Hematopoietic multipotent progenitor cell treated with erythropoietin and hydrocortisone succinate and interleukin-3 and kit ligand, for 15 days (in vitro differentiated cells): Measurements from ENCODE around the gene HDAC3.

Experiments used
- DNase-seq: peaks from one replicate; pipeline ENCODE4 v3.0.0-alpha.2; 2015; ENCODE audit warnings: low spot score

HDAC3 gene

DNA sequence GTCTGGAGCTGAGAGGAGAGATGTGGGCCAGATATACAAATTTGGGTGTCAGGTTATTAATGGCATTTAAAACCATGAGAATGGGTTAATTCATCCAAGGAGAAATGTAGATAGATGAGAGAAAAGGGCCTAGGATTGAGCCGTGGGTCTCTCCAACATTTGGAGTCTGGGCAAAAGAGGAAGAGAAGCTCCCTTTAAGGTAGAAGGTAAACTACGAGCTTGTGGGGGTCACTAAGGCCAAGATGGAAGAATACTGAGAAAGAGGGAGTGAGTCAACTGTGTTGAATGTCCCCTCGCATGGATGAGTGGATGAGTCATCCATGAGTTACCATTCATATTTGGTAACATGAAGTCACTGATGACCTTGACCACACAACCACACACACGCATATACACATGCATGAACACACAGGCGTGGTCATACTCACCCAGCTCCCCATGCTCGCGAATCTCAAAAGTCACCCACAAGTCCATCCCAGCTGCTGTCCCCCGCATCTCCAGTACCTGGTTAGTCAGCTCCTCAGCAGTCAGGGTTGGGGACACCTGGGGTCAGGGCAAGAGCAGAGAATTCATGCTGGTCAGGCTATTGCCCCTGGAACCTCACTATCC is 21.4 kb upstream of the HDAC3 start:
- no peak for DNase-seq

DNA sequence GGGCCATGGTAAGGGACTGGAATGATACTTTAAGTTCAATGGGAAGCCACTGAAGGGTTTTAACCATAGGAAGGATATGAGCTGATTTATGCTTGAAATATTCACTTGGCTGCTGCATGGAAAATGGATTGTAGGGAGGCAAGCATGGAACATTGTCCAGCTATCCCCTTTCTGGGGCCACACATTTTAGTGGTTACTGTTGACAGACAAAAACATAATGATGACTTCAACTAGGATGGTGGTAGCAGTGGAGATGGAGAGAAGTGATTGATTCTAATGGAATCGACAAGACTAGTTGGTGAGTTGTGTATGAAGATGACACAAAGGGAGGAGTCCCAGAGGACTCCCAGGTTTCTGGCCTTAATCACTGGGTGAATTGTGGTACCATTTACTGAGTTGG is 20.8 kb upstream of the HDAC3 start:
- DNase-seq = no peak

DNA sequence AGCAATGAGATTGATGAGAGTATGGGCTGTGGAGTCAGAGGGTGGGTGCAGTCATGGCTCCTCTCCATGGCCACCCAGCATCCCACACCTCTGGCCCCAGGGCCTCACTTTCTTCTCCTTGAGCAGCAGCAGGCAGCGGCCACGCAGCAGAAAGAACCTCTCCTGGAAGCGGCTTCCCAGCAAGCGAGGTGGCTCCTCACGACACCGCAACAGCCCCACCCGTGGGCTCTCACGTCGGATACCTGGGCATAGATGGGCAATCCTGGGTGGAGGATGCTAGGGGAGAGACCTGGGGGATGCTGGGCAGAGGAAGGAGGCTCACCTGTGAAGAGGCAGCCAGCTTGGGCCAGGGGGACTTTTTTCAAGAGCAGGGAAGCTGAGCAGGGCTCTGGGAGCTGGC is 19.7 kb upstream of the HDAC3 start:
- DNase-seq = no peak

DNA sequence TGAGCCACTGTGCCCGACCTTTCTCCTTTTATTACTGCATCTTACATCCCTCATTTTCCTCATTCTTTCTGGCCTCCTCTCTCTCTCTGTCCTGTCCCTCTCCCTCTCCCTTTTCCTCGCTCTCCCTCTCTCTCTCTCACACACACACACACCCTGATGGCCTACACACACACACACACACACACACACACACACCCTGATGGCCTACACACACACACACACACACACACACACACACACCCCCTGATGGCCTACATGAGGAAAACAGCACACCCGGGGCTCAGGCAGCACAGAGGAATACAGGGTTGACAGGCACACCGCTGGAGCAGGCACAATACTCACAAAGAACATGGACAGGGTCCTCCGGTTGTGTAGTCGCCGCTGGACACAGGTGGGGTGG is 18.4 kb upstream of the HDAC3 start:
- no peak for DNase-seq

DNA sequence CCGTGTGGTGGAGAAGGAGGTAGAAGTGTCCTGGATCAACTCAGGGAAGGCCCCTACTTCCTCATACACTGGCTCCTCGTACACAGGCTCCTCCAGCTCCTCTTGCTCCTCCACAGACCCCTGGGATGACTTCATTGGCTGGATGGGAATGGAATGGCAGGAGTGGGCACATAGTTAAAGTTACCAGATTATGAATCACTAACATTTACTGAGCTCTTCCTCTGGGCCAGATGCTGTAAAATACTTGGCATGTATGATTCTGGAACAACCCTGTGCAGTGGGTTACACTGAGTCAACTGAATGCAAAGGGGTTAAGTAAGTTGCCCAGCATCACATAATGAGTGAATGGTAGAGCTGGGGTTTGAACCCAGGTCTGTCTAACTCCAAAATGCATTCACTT is 17.6 kb upstream of the HDAC3 start:
- DNase-seq = no peak

DNA sequence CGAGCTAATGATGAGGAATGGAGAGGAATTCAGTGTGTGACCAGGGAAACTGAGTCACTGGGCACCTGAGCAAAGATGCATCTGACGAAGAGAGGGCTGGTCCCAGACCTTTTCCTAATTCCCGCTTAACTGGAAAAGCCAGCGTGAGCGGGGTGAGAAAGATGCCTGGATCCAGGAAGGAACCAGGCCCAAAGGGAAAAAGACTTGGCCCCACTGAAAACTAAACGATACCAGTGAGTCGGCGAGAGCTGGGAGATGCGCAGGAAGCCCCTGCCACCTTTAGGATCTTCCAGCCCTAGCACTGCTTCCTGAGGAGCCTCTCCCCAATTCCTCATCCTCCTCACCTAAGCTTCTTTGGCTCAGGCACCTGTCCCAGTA is 15.1 kb upstream of the HDAC3 start:
- no peak for DNase-seq

DNA sequence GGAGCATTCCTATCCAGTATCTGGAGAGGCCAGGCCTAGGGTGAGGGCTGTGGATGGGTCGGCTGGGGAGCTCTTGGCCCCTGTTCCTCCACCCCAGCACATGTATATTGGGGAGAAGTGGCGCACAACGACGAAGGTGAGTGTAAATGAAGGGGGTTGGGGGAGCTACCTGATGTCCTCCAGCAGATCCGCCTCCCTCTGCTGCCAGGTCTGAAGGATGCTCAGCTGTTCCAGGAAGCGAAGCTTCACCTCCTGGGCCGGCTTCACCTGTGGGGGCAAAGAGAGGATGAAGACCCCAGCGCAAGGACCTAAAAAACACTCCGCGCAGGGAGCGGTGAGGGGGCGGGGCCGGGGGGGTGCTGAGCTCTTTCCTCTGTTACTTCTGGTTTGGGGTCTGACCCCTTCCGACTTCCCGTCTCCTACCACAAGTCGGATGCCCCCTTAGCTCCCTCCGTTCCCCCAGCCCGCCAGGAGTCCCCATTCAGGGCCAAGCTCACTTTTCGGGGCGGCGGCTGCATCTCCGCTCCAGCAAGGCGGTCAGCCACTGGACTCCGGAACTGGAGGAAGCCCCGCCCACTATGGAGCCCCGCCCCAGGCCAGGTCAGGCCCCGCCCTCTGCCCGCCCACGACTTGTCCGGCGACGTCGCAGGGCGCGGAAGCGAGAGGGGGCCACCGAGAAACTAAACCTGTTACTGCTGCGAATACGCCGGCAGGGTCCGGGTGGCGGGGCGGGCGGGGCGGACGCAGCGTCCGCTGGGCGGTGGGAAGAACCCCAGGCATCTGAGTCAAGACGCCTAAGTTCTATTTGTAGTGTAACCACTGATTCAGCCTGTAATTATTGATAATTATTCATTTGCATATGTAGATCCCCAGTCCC is 14.4 kb upstream of the HDAC3 start, which contains the start of gene FCHSD1:
Gene FCHSD1, minus strand, starts transcription at position 568 of the 877 bp plus-strand sequence. Its CDS starts 50 bp downstream, at position 518.
- peak; percentile 80 for DNase-seq

DNA sequence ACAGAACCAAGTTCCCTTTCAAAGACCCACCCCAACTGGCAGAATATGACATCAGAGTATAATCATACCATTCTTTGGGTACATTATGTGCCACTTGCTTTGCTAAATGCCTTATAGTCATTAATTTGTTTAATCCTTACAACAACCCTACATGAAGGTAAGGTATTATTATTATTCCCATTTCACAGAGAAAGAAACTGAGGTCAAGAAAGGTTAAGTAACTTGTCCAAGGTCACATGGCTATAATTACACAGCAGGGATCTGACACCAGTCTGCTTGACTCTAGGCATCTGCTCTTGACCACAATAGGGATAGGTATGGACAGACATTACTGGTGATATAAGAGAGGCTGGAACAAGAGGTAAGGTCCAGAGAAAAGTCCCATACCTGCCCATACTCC is 13.3 kb upstream of the HDAC3 start:
- DNase-seq = no peak

DNA sequence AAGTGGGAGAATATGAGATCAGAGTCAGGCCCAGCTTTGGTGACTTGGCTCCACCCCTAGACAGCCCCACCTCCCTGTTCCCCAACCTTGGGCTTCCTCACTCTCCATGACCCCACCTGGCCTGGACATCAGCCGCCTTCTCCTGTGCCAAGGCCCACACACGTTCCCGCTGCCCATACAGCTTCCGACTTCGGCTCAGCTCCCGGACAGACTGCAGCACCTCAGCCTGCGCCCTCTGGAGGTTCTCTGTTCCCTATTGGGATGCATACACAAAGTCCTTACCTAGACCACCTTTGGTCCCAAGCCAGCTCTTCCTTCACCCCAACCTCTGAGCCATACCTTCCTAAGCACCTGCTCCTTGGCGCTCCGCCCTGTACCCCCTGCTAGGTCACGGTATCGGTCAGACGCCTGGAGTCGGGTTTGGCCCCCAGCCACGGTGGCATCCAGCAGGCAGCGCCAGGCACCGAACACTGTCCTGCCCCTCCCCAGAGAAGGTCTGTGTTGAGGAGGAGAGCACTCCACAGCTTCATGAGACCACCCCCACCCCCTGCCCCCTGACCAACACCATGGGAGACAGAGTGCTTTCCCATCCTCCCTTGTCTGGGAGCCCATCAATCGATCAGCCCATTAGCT is 12.5 kb upstream of the HDAC3 start:
- no peak for DNase-seq

DNA sequence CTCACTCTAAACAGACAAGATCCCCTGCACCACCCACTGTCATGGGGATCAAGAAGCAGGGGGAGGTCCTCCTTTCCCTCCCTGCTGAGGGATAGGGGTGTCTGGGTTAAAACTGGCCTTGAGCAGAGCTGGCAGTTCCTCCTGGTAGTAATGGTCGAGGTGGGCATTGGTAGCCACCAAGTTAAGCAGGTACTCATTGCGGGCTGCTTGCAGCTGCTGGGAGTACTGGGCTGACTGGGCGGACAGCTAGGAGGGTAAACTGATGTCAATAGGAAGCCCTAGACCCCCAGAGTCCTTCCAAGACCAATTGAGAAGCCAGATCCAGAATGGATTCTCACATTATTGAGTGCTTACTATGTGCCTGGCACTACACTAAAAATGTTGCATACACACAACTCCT is 11.2 kb upstream of the HDAC3 start:
- no peak for DNase-seq

DNA sequence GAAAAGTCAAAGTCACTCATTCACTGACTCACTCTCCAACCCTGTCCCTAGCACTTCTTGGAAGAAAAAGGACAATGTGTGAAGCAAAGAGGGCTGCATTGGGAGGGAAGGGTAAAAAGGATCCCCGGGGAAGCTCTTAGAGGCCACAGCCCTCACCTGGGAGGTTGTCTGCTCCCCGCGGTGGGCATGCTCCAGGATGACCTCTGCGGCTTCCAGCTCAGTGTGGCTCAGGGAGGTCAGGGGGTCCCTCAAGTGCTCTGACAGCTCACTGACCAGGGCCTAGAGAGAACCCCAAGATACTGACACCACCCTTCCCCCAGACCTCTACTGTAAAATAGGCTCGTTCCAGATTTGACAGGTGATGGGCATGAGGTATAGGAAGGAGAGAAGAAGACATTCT is 10.6 kb upstream of the HDAC3 start:
- no peak for DNase-seq

DNA sequence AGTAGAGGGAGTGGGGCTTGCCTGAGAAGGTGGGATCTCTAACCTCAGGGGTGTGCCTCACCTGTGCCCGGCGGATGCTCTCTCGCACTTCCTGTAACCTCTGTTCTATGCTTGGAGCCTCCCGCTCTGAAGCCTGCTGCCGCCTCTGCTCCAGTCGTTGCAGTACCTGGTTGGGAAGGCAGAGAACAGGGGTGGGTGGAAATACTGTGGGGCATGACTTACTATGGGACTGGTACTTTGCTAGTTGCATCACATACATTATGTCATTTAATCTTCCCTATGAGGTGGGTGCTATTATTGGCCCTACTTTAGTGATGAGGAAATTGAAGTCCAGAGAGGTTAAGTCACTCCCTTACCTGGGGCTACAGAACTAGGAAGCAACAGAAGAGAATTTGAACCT is 9.4 kb upstream of the HDAC3 start:
- DNase-seq = no peak

DNA sequence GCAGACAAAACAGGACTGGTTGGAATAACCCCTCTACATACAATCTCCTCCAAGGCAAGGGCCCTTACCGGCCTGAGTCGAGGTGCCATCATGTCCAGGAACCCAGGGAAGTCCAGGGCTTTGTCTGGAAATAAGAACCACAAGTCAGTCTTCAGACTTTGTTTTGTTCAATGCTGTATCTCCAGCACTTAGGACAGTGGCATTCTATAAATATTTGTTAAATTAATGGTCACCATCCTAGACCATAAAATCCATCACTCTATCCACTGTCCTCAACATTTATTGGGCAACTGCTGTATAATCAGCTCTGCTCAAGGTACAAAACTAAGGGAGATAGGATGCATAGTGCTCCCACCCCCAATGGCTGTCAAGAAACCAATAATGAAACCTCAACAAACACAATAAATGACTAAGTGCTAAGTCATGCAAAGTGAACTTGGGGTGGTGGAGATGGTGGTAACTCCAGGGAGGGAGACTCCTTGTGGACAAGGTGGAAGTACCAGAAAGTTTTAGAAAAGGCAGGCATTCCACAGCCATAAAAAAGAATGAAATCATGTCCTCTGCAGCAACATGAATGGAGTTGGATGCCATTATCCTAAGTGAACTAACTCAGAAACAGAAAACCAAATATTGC is 5.1 kb upstream of the HDAC3 start:
- DNase-seq = no peak

DNA sequence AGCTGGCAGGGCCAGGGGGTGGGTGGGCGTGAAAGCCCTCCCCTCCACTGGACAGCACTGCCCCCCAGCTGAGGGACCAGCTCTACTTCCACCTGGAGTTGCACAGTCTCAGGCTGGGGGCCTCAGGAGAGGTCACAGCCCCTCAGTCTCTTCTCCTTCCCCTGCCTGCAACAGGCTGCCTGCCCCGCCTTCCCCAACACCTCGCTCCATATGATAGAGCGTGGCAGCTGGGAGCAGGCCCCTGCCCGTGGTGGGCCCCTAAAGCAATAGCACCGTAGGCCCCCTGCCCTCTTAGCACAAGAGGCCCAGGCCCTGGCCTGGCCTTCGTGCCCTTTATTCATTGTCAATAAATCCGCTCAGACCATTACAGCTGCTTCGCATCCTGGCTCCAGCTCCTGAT is 4.0 kb upstream of the HDAC3 start:
- DNase-seq = no peak

DNA sequence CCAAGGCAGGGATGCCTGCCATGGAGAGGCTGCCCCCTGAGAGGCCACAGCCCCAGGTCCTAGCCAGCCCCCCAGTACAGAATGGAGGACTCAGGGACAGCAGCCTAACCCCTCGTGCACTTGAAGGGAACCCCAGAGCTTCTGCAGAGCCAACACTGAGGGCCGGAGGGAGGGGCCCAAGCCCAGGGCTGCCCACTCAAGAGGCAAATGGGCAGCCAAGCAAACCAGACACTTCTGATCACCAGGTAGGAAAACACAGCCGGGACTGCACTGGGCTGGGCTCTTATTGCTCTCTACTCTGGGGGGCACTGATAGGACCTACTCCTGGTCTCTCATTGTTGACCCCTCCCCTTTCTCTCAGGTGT is 3.4 kb upstream of the HDAC3 start:
- DNase-seq = no peak

DNA sequence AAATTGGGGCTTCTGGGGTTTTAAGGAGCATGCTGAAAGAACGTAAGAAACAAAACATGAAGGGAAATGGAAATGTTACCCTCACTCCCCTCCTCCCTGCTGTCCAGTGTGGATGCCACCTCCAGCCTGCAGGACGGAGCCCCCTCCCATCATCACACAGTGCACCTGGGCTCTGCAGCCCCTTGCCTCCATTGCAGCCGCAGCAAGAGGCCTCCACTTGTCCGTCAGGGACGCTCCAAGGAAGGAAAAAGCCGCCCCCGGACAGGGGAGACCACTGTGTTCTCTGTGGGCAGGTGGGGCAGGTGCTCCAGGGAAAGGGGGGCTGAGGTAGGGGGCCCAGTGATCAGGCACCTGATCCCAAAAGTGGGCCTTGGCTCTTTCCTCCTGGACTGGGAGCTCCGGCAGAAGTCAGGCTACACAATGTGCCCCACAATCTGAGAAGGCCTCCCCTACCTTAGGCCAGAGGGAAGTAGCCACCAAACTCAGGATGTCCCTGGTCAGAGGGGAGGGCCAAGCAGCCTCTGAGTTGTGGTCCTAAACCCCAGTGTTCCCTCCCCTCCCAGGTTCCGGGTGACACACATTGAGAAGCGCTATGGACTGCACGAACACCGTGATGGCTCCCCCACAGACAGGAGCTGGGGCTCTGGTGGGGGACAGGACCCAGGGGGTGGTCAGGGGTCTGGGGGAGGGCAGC is 2.9 kb upstream of the HDAC3 start:
- DNase-seq = no peak

DNA sequence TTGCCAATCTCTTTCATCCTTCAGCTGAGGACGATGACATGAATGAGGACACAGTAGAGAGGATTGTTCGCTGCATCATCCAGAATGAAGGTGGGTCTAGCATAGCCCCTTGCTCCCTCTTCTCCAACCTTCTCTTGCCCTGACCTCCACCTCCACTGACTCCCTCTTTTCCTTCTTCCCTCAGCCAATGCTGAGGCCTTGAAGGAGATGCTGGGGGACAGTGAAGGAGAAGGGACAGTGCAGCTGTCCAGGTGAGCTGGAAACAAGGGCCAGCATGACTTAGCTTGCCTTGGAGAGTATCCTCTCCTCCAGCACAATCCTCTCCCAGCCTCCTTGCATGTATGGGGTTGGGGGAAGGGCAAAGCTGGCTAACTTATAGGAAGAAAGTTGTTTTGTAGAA is 2.1 kb upstream of the HDAC3 start:
- DNase-seq = no peak

DNA sequence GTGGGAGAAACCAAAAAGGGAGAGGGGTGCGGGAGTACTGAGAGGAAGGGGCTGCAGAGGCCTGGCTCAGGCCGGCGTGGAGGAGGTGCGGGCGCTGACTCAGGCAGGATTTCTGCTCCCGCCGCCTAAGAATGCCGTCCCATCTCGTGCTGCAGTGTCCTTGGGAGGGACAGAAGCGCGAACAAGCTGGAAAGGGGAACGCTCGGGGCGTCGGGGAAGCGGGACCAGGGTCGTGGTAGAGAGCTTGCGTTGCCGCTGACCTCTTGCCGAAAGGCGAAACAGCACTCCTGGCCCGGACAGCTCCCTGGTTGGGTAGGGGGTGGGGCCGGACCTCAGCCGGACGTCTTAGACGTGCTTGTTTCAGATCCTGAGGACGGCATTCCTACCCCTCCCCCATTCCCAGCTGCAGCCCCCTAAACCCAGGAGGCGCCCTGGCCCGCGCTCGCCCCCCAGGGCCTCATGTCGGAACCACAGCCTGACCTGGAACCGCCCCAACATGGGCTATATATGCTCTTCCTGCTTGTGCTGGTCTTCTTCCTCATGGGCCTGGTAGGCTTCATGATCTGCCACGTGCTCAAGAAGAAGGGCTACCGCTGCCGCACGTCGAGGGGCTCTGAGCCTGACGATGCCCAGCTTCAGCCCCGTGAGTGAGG is 1.2 kb upstream of the HDAC3 start:
- DNase-seq = peak; percentile 47

DNA sequence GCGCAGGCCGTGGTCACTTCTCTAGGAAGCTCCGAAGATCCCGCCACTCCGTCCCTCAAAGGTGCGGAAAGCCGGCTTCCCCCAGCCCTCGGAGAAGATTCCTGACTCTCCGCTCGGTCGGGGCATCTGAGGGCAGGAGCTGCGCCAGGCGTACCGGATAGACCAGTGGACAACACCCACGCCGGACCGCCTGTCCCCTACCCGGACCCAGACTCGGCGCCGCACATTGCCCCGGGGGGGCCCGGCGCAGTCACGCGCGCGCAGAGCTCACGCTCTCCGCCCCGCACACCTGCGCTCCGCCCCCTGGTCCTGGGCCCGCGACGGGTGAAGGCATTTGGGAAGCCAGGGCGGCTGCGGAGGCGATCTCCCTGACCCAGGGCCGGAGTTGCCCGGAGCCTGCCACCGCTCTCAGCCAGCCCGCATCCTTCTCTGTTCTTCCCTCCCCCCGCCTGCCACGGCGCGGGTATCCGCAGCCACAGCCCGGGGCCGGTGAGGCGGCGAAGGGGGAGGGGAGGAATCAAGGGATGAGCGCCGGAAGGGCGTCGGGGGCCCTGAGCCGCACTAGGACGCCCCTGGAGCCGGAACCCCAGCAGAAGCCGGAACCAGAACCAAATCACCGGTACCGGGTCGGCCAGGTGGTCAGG is 596 bp upstream of the HDAC3 start:
- peak; percentile 36 for DNase-seq

DNA sequence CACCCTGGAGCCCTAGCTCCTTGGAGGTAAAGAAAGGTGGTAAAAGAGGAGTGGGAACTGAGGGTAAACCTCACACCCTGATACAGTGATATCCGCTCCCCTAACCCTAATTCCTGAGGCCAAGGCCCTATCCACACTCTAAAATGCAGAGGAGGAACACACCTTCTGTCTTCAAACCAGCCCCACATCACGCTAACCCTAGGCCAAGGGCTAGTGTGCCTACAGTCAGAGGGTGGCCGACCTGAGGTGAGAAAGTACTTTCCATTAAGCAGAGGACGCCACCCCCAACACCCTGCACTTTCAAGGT is 590 bp downstream of the HDAC3 start:
- DNase-seq = no peak

DNA sequence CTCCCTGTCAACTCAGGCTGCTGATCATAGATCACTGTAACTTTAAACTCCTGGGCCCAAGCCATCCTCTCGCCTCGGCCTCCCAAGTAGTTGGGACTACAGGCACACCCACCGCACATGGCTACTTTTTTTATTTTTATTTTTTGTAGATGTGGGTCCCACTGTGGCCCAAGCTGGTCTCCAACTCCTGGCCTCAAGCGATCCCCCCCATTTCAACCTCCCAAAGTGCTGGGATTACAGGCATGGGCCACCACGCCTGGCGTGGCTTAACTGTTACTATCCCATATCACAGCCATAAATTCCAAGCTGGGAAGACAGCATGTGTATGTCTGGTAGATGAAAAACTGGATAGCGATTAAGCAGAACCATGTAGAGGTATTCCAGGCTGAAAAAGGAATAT is 1.0 kb downstream of the HDAC3 start:
- DNase-seq = no peak
